Endothelial cell (in vitro differentiated cells): ENCODE data around the gene TEAD1. TPM values are rescaled to one million over a fixed set of nuclear protein-coding genes. Genes with fewer than 3 reads are reported as not detected.

Source experiments
- DNase-seq: peaks from one replicate; pipeline ENCODE4 v3.0.0; 2021; ENCODE audit warnings: low spot score
- H3K27ac Mint-ChIP-seq: one replicate; pipeline ENCODE4 v1.8.0; 2021; ENCODE audit warnings: mixed read lengths, inconsistent platforms; ENCODE audit not compliant: unreplicated experiment
- H3K27me3 Mint-ChIP-seq: one replicate; pipeline ENCODE4 v1.8.0; 2021; ENCODE audit warnings: mild to moderate bottlenecking, moderate library complexity, mixed read lengths, inconsistent platforms; ENCODE audit not compliant: unreplicated experiment
- H3K36me3 Mint-ChIP-seq: one replicate; pipeline ENCODE4 v1.8.0; 2021; ENCODE audit warnings: mild to moderate bottlenecking, low read depth, mixed read lengths, inconsistent platforms; ENCODE audit not compliant: unreplicated experiment
- H3K4me1 Mint-ChIP-seq: one replicate; pipeline ENCODE4 v1.8.0; 2021; ENCODE audit warnings: mild to moderate bottlenecking, mixed read lengths, inconsistent platforms; ENCODE audit not compliant: unreplicated experiment
- H3K4me3 Mint-ChIP-seq: one replicate; pipeline ENCODE4 v1.8.0; 2021; ENCODE audit warnings: mild to moderate bottlenecking, mixed read lengths, inconsistent platforms; ENCODE audit not compliant: unreplicated experiment
- H3K9me3 Mint-ChIP-seq: one replicate; pipeline ENCODE4 v1.8.0; 2021; ENCODE audit warnings: mixed read lengths, inconsistent platforms; ENCODE audit not compliant: unreplicated experiment
- total RNA-seq: library from RNA; stranded (reverse); fragmentation: NEBNext Ultra II Directional; extraction: Animal tissue kit (Norgen Biotek cat#: 25700); gene quantifications from one replicate; pipeline ENCODE4 v1.2.1, GENCODE V29; 2021; ENCODE audit not compliant: unreplicated experiment
- TF ChIP-seq, protein P1 (sequence below): fragments of 200-600 bp; sonication (generic); IDR thresholded peaks from one replicate; pipeline ENCODE4 v1.5.0; 2021; ENCODE audit warnings: antibody characterized with exemption; ENCODE audit not compliant: unreplicated experiment

Gene TEAD1
- total RNA-seq, 1 donor from 2014 or later, result 54.4 TPM

DNA sequence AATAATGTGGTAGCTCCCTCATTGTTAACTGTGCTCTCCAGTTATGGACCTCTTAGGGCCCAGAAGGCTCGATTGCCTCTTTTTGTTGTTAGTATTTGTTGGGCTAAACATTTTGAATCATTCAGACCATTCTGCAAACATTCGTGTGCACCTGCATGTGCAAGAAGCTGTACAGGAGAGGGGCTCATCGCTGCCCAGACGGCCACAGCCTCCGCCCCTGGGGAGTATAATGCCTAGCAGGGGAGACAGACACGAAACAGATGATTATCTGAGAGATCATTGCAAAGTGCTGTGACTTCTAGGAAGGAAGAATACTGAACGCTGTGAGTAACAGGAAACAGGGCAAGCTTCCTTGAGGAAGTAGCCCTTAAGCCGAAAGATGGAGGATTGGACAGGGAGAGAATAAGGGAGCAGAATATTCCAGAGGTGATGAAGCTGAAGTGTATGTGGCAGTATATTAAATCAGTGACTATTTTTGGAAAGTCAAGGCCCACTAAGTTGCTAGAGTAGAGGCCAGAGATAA is 211.6 kb downstream of the TEAD1 start:
- DNase-seq, result no peak
- Mint-ChIP-seq H3K27ac (peak overlapping the region; percentile 71), H3K27me3 (peaks cover 19% of the 10 kb centered on the region), H3K36me3 (peaks cover 29% of the 10 kb centered on the region), H3K4me1 (peaks cover 34% of the 10 kb centered on the region), H3K9me3 (no peaks in the 10 kb centered on the region), H3K4me3 (peak overlapping the region; percentile 15)
- TF ChIP-seq, protein P1, sequence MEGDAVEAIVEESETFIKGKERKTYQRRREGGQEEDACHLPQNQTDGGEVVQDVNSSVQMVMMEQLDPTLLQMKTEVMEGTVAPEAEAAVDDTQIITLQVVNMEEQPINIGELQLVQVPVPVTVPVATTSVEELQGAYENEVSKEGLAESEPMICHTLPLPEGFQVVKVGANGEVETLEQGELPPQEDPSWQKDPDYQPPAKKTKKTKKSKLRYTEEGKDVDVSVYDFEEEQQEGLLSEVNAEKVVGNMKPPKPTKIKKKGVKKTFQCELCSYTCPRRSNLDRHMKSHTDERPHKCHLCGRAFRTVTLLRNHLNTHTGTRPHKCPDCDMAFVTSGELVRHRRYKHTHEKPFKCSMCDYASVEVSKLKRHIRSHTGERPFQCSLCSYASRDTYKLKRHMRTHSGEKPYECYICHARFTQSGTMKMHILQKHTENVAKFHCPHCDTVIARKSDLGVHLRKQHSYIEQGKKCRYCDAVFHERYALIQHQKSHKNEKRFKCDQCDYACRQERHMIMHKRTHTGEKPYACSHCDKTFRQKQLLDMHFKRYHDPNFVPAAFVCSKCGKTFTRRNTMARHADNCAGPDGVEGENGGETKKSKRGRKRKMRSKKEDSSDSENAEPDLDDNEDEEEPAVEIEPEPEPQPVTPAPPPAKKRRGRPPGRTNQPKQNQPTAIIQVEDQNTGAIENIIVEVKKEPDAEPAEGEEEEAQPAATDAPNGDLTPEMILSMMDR, result no peak

DNA sequence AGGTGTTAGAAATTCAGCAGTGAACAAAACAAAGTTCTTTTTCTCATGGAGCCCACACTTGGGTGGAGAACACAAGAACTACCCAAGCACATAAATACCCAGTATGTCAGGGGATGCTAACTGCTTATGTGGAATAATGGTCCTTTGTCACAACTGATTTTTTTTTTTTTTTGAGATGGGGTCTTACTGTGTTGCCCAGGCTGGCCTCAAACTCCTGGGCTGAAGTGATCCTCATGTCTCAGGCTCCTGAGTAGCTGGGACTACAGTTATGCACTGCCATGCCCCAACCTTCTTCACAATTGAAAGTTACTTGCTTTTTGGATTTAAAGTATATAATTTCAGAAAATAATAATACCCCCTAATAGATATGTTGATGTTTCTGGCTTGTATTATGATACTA is 212.3 kb downstream of the TEAD1 start:
- H3K4me1 Mint-ChIP-seq, result peaks cover 27% of the 10 kb centered on the region
- H3K27me3 Mint-ChIP-seq, result peaks cover 20% of the 10 kb centered on the region
- H3K4me3 Mint-ChIP-seq, result no peak overlapping the region
- TF ChIP-seq, protein P1, result no peak
- DNase-seq, result no peak
- H3K9me3 Mint-ChIP-seq, result no peaks in the 10 kb centered on the region
- peaks cover 32% of the 10 kb centered on the region for H3K36me3 Mint-ChIP-seq
- H3K27ac Mint-ChIP-seq, result peak overlapping the region; percentile 71

DNA sequence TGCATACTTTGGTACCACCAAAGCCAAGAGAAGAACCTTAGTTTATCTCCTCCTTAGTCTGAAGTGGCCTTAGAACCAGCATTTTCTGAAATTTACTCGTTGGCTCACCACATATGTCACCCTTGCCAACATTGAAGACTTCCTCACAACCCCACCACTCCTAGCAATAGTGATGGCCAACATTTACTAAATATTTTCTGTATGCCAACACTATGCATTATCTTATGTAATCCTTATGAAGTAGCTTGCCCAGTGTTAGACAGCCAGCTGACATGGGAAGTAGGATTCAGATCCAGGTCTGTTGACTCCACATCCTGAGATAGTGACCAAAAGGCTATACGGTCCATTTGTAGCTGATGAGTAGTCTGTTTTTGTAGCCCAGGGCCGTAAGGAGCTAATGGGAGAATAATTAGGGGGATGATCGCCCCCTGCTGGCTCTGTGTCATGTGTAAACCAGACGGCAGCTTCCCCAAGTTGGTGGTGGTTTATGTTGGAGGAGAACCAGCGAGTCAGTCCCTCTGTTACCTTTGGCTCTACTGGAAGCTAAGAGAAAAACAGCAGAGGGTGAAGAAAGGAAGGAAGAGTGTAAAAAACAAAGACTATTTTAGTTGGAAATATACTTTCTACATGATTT is 214.4 kb downstream of the TEAD1 start:
- peaks cover 27% of the 10 kb centered on the region for H3K4me1 Mint-ChIP-seq
- TF ChIP-seq, protein P1, result peak; percentile 72
- peaks cover 31% of the 10 kb centered on the region for H3K36me3 Mint-ChIP-seq
- H3K9me3 Mint-ChIP-seq, result no peaks in the 10 kb centered on the region
- H3K27me3 Mint-ChIP-seq, result peaks cover 24% of the 10 kb centered on the region
- H3K27ac Mint-ChIP-seq, result peak overlapping the region; percentile 72
- H3K4me3 Mint-ChIP-seq, result no peak overlapping the region
- peak; percentile 88 for DNase-seq

DNA sequence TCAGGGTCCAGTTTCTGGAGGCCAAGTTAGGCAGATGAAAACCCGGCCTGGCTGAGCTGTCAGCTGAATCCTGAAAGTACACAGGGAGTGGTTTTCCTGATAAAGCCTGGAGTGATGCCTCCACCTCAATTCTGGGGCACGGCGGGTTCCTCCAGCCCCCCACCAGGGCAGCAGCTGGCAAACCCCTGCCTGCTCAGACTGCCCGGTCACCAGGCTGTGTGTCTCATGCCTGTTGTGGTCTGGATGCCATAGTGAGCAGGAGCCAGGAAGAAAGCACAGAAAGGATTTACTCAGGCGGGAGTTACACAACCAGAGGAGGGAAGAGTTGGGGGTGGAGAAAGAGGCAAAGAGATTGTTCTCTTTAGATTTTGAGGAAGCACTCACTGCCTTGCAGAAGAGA is 215.0 kb downstream of the TEAD1 start:
- DNase-seq, result no peak
- Mint-ChIP-seq H3K4me3 (no peak overlapping the region), H3K9me3 (no peaks in the 10 kb centered on the region), H3K36me3 (peaks cover 27% of the 10 kb centered on the region), H3K27ac (no peak overlapping the region), H3K27me3 (peaks cover 22% of the 10 kb centered on the region), H3K4me1 (peaks cover 24% of the 10 kb centered on the region)
- TF ChIP-seq, protein P1, result no peak

DNA sequence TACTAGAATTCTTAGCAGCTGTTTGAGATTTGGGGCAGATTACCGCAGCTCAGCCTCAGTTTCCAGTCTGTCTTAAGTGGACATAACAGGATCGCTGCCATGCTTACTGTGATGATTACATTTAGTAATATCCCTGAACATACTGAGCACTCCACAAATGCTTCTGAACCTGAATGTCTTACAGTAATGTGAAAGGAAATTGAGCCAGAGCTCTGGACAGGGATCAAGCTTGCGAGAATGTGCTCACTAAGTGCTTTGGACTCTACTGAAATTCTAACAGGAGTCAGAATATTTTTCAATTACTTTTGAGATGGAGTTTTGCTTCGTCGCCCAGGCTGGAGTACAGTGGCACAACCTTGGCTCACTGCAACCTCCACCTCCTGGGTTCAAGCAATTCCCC is 216.3 kb downstream of the TEAD1 start:
- Mint-ChIP-seq H3K36me3 (peaks cover 20% of the 10 kb centered on the region), H3K4me1 (peaks cover 17% of the 10 kb centered on the region), H3K27me3 (peaks cover 13% of the 10 kb centered on the region), H3K27ac (no peak overlapping the region), H3K4me3 (no peak overlapping the region), H3K9me3 (no peaks in the 10 kb centered on the region)
- TF ChIP-seq, protein P1, result no peak
- no peak for DNase-seq
